Breast epithelium (tissue), 3 donors: Measurements from ENCODE around the gene CRYGS.
"Not testable (repeated sequence)": the region's sequence is repeated elsewhere in the genome, so short reads cannot be mapped to it uniquely, and the experiment has no call there.

Experiments used
- POLR2A ChIP-seq: fragments of 450-650 bp; IDR thresholded peaks from one replicate; pipeline ENCODE4 v1.6.1; 2016; ENCODE audit warnings: antibody characterized with exemption, mild to moderate bottlenecking, moderate library complexity
- TF ChIP-seq, protein P1 (sequence below), 3 donors: fragments of 450-650 bp; IDR thresholded peaks; one replicate each; pipeline ENCODE4 v1.5.1; 2016 to 2017; ENCODE audit warnings: antibody characterized with exemption in 3 of 3, mild to moderate bottlenecking in 3 of 3, moderate library complexity in 3 of 3

DNA sequence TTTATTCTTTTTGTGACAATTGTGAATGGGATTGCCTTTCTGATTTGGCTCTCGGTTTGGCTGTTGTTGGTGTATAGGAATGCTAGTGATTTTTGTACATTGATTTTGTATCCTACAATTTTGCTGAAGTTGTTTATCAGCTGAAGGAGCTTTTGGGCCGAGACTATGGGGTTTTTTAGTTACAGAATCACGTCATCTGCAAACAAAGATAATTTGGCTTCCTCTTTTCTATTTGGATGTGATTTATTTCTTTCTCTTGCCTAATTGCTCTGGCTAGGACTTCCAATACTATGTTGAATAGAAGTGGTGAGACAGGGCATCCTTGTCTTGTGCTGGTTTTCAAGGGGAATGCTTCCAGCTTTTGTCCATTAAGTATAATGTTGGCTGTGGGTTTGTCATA lies 44.2 kb downstream of the CRYGS start:
- not testable (repeated sequence) for TF ChIP-seq POLR2A
- TF ChIP-seq, protein P1, sequence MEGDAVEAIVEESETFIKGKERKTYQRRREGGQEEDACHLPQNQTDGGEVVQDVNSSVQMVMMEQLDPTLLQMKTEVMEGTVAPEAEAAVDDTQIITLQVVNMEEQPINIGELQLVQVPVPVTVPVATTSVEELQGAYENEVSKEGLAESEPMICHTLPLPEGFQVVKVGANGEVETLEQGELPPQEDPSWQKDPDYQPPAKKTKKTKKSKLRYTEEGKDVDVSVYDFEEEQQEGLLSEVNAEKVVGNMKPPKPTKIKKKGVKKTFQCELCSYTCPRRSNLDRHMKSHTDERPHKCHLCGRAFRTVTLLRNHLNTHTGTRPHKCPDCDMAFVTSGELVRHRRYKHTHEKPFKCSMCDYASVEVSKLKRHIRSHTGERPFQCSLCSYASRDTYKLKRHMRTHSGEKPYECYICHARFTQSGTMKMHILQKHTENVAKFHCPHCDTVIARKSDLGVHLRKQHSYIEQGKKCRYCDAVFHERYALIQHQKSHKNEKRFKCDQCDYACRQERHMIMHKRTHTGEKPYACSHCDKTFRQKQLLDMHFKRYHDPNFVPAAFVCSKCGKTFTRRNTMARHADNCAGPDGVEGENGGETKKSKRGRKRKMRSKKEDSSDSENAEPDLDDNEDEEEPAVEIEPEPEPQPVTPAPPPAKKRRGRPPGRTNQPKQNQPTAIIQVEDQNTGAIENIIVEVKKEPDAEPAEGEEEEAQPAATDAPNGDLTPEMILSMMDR (IDR thresholded peaks at IDR 0.05): not testable (repeated sequence)
